Dendritic cell treated with granulocyte-macrophage colony-stimulating factor and Interleukin-4, amounts not matched to agents 40 ng/mL and 50 ng/mL, for 4 days (primary cell): ENCODE data around the gene ITIH4.

Source experiments
- H3K27ac Mint-ChIP-seq: one replicate; pipeline ENCODE4 v1.8.0; 2022; ENCODE audit warnings: mild to moderate bottlenecking, mixed read lengths
- H3K27me3 Mint-ChIP-seq: one replicate; pipeline ENCODE4 v1.8.0; 2022; ENCODE audit warnings: mild to moderate bottlenecking, mixed read lengths
- H3K36me3 Mint-ChIP-seq: one replicate; pipeline ENCODE4 v1.8.0; 2022; ENCODE audit warnings: low read depth, mixed read lengths
- H3K4me1 Mint-ChIP-seq: one replicate; pipeline ENCODE4 v1.8.0; 2022; ENCODE audit warnings: low read depth, mixed read lengths
- H3K4me3 Mint-ChIP-seq: one replicate; pipeline ENCODE4 v1.8.0; 2022; ENCODE audit warnings: mild to moderate bottlenecking, moderate library complexity, mixed read lengths
- H3K9me3 Mint-ChIP-seq: one replicate; pipeline ENCODE4 v1.8.0; 2022; ENCODE audit warnings: mixed read lengths
- intact Hi-C: fragments of 100-400 bp; cut with micrococcal nuclease; formaldehyde crosslinking; loops from one replicate; pipeline ENCODE4 v1.15.0; 2022

ITIH4 gene

GRCh38 chr3:52859686-52860423 lies 29.4 kb upstream of the ITIH4 start:
- H3K27ac Mint-ChIP-seq = no peak overlapping the region
- H3K36me3 Mint-ChIP-seq = peaks cover 55% of the 10 kb centered on the region
- no peaks in the 10 kb centered on the region for H3K27me3 Mint-ChIP-seq
- H3K4me3 Mint-ChIP-seq = no peak overlapping the region
- H3K4me1 Mint-ChIP-seq = peaks cover 12% of the 10 kb centered on the region
- H3K9me3 Mint-ChIP-seq = peaks cover 22% of the 10 kb centered on the region
- intact Hi-C loops = no loop called here

- no peaks in the 10 kb centered on the region for H3K27me3 Mint-ChIP-seq
- peaks cover 53% of the 10 kb centered on the region for H3K36me3 Mint-ChIP-seq
- H3K9me3 Mint-ChIP-seq = peaks cover 4% of the 10 kb centered on the region
- H3K27ac Mint-ChIP-seq = no peak overlapping the region
- intact Hi-C loops = no loop called here
- peaks cover 12% of the 10 kb centered on the region for H3K4me1 Mint-ChIP-seq
- no peak overlapping the region for H3K4me3 Mint-ChIP-seq
Observed at GRCh38 chr3:52857864-52858263, 27.4 kb upstream of the ITIH4 start.

GRCh38 chr3:52857133-52857532 lies 26.7 kb upstream of the ITIH4 start:
- peaks cover 11% of the 10 kb centered on the region for H3K4me1 Mint-ChIP-seq
- H3K9me3 Mint-ChIP-seq = no peaks in the 10 kb centered on the region
- intact Hi-C loops = no loop called here
- H3K36me3 Mint-ChIP-seq = peaks cover 55% of the 10 kb centered on the region
- no peaks in the 10 kb centered on the region for H3K27me3 Mint-ChIP-seq
- no peak overlapping the region for H3K4me3 Mint-ChIP-seq
- no peak overlapping the region for H3K27ac Mint-ChIP-seq

GRCh38 chr3:52856666-52857065 lies 26.2 kb upstream of the ITIH4 start:
- H3K27me3 Mint-ChIP-seq = no peaks in the 10 kb centered on the region
- peaks cover 59% of the 10 kb centered on the region for H3K36me3 Mint-ChIP-seq
- no peak overlapping the region for H3K27ac Mint-ChIP-seq
- no peaks in the 10 kb centered on the region for H3K9me3 Mint-ChIP-seq
- peaks cover 6% of the 10 kb centered on the region for H3K4me1 Mint-ChIP-seq
- intact Hi-C loops = no loop called here
- no peak overlapping the region for H3K4me3 Mint-ChIP-seq

GRCh38 chr3:52854013-52854412 lies 23.5 kb upstream of the ITIH4 start:
- Mint-ChIP-seq H3K27ac (no peak overlapping the region), H3K4me3 (no peak overlapping the region), H3K36me3 (peaks cover 73% of the 10 kb centered on the region), H3K27me3 (no peaks in the 10 kb centered on the region), H3K4me1 (peaks cover 4% of the 10 kb centered on the region), H3K9me3 (no peaks in the 10 kb centered on the region)
- intact Hi-C loops = loop anchor here (5.0 kb wide), 3 partner anchors 78 to 218 kb away; no protein-coding TSS in a partner anchor

GRCh38 chr3:52852419-52852818 lies 21.9 kb upstream of the ITIH4 start:
- Mint-ChIP-seq H3K4me3 (no peak overlapping the region), H3K27ac (no peak overlapping the region), H3K27me3 (no peaks in the 10 kb centered on the region), H3K4me1 (peaks cover 4% of the 10 kb centered on the region), H3K36me3 (peaks cover 89% of the 10 kb centered on the region), H3K9me3 (no peaks in the 10 kb centered on the region)
- intact Hi-C loops = loop anchor here (5.0 kb wide), 3 partner anchors 80 to 220 kb away; no protein-coding TSS in a partner anchor

GRCh38 chr3:52851348-52851747 lies 20.9 kb upstream of the ITIH4 start:
- no peak overlapping the region for H3K27ac Mint-ChIP-seq
- intact Hi-C loops = loop anchor here (5.0 kb wide), 3 partner anchors 81 to 221 kb away; no protein-coding TSS in a partner anchor
- H3K4me3 Mint-ChIP-seq = no peak overlapping the region
- H3K36me3 Mint-ChIP-seq = peaks cover 88% of the 10 kb centered on the region
- H3K9me3 Mint-ChIP-seq = no peaks in the 10 kb centered on the region
- no peaks in the 10 kb centered on the region for H3K27me3 Mint-ChIP-seq
- peaks cover 6% of the 10 kb centered on the region for H3K4me1 Mint-ChIP-seq

- Mint-ChIP-seq H3K9me3 (no peaks in the 10 kb centered on the region), H3K27ac (no peak overlapping the region), H3K36me3 (peaks cover 79% of the 10 kb centered on the region), H3K27me3 (no peaks in the 10 kb centered on the region), H3K4me3 (no peak overlapping the region), H3K4me1 (peaks cover 20% of the 10 kb centered on the region)
- intact Hi-C loops = loop anchor here (5.0 kb wide), 3 partner anchors 83 to 223 kb away; no protein-coding TSS in a partner anchor
Observed at GRCh38 chr3:52849656-52850055, 19.2 kb upstream of the ITIH4 start.

- intact Hi-C loops = no loop called here
- Mint-ChIP-seq H3K27me3 (no peaks in the 10 kb centered on the region), H3K36me3 (peaks cover 83% of the 10 kb centered on the region), H3K9me3 (no peaks in the 10 kb centered on the region), H3K27ac (no peak overlapping the region), H3K4me1 (peaks cover 31% of the 10 kb centered on the region), H3K4me3 (no peak overlapping the region)
Observed at GRCh38 chr3:52848617-52849016, 18.1 kb upstream of the ITIH4 start.

- H3K27ac Mint-ChIP-seq = no peak overlapping the region
Observed at GRCh38 chr3:52847726-52848125, 17.3 kb upstream of the ITIH4 start.

GRCh38 chr3:52847241-52847640 lies 16.8 kb upstream of the ITIH4 start:
- no peak overlapping the region for H3K4me3 Mint-ChIP-seq
- peaks cover 80% of the 10 kb centered on the region for H3K36me3 Mint-ChIP-seq
- H3K27ac Mint-ChIP-seq = no peak overlapping the region
- intact Hi-C loops = no loop called here
- H3K4me1 Mint-ChIP-seq = peaks cover 44% of the 10 kb centered on the region
- H3K9me3 Mint-ChIP-seq = no peaks in the 10 kb centered on the region
- no peaks in the 10 kb centered on the region for H3K27me3 Mint-ChIP-seq

More at GRCh38 chr3:52847726-52848125, 17.3 kb upstream of the ITIH4 start:
- intact Hi-C loops = no loop called here
- H3K4me3 Mint-ChIP-seq = no peak overlapping the region
- peaks cover 80% of the 10 kb centered on the region for H3K36me3 Mint-ChIP-seq
- H3K4me1 Mint-ChIP-seq = peaks cover 40% of the 10 kb centered on the region
- H3K27me3 Mint-ChIP-seq = no peaks in the 10 kb centered on the region
- H3K9me3 Mint-ChIP-seq = no peaks in the 10 kb centered on the region

GRCh38 chr3:52846432-52846965 lies 16.0 kb upstream of the ITIH4 start:
- Mint-ChIP-seq H3K27ac (no peak overlapping the region), H3K27me3 (no peaks in the 10 kb centered on the region), H3K4me3 (no peak overlapping the region), H3K36me3 (peaks cover 80% of the 10 kb centered on the region), H3K4me1 (peaks cover 51% of the 10 kb centered on the region), H3K9me3 (no peaks in the 10 kb centered on the region)
- intact Hi-C loops = no loop called here

- peaks cover 51% of the 10 kb centered on the region for H3K4me1 Mint-ChIP-seq
- intact Hi-C loops = no loop called here
- no peaks in the 10 kb centered on the region for H3K27me3 Mint-ChIP-seq
- H3K9me3 Mint-ChIP-seq = no peaks in the 10 kb centered on the region
- H3K36me3 Mint-ChIP-seq = peaks cover 80% of the 10 kb centered on the region
- no peak overlapping the region for H3K4me3 Mint-ChIP-seq
- peak overlapping the region; percentile 73 for H3K27ac Mint-ChIP-seq
Observed at GRCh38 chr3:52845691-52846431, 15.4 kb upstream of the ITIH4 start.

GRCh38 chr3:52845157-52845556 lies 14.7 kb upstream of the ITIH4 start:
- Mint-ChIP-seq H3K9me3 (no peaks in the 10 kb centered on the region), H3K27me3 (no peaks in the 10 kb centered on the region), H3K4me1 (peaks cover 53% of the 10 kb centered on the region), H3K4me3 (no peak overlapping the region), H3K36me3 (peaks cover 80% of the 10 kb centered on the region), H3K27ac (peak overlapping the region; percentile 73)
- intact Hi-C loops = no loop called here
